ENCODE data around the gene HDAC3.
A peak's percentile ranks its signal among the peaks of the same experiment; 100 is the strongest.

HDAC3 gene

GRCh38 chr5:141681695-141682641 lies 45.3 kb upstream of the HDAC3 start, which contains the start of gene ARAP3:
Gene ARAP3, minus strand, starts transcription at chr5:141682230. Its CDS starts 1,744 bp downstream, at chr5:141680486.
- peak; percentile 72 to 87 for DNase-seq (ENCODE audit: low read depth in 1 of 2, low spot score in 1 of 2)
- Histone ChIP-seq H3K27ac (replicated peaks) (peak within 1 kb of the TSS; percentile 82), H3K4me3 (replicated peaks; ENCODE audit: insufficient read depth, low read length) (peak within 1 kb of the TSS; percentile 46), H3K27me3 (ENCODE audit: insufficient read depth, poor library complexity, severe bottlenecking) (no peaks in the 10 kb centered on the region)
- TF ChIP-seq GABPA (IDR thresholded peaks at IDR 0.05; ENCODE audit: low read depth): no peak
- peak; percentile 63; the same call in 1 of the 2 replicates for TF ChIP-seq POLR2AphosphoS5 (IDR thresholded peaks at IDR 0.05; ENCODE audit: low read depth)

DNA sequence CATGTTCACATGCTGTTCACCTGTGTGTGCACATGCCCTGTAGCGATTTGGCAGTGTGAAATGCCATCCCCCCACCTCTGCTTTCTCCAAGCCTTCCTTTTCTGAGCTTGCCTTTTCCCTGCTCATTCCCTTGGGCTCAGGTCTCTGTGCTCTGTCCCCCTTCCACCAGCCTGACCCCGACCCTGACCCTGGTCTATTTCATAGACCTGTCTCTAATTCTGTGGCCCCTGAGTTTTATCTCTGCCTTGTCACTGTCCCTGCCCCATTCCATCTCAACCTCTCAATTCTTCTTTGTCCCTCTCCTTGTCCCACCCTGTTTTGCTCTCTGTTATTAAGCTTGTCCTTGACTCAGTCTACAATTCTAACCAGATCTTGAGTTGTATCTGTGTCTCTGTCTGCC lies 44.6 kb upstream of the HDAC3 start:
- H3K27ac ChIP-seq (replicated peaks): peak overlapping the region; percentile 82
- TF ChIP-seq GABPA (IDR thresholded peaks at IDR 0.05; ENCODE audit: low read depth) (no peak), CTCF (IDR thresholded peaks at IDR 0.05; ENCODE audit: insufficient read depth, low read length) (no peak), POLR2AphosphoS5 (IDR thresholded peaks at IDR 0.05; ENCODE audit: low read depth) (no peak), REST (IDR thresholded peaks at IDR 0.05; ENCODE audit: insufficient replicate concordance, low read depth) (no peak)
- peak overlapping the region; percentile 46 for H3K4me3 ChIP-seq (replicated peaks; ENCODE audit: insufficient read depth, low read length)
- H3K27me3 ChIP-seq (ENCODE audit: insufficient read depth, poor library complexity, severe bottlenecking): no peaks in the 10 kb centered on the region
- DNase-seq (ENCODE audit: low read depth in 1 of 2, low spot score in 1 of 2): no peak

DNA sequence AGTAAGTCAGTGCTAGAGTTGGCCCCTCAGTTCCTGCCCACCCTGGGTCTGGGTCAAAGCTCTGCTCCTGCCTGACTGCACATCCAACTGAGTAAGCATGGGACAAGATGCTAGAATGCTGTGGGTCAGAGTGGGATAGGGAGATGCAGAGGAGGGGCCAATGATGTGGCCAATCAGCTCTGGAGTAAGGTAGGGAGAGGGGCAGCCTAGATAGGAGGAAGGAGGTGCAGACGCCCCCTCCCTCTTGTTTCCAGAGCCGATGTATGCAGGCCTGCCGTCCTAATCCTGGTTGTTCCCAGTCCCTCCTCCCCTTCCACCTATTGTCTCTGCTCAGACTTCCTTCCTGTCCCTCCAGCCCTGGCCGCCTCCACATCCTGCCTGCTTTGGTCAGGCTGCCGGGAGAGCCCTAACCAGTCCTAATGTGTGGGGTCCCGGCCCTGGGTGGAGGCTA lies 44.1 kb upstream of the HDAC3 start:
- Histone ChIP-seq H3K27ac (replicated peaks) (peak overlapping the region; percentile 82; the same call in 1 of the 2 replicates), H3K4me3 (replicated peaks; ENCODE audit: insufficient read depth, low read length) (peak overlapping the region; percentile 46; the same call in 1 of the 2 replicates), H3K27me3 (ENCODE audit: insufficient read depth, poor library complexity, severe bottlenecking) (no peaks in the 10 kb centered on the region)
- TF ChIP-seq CTCF (IDR thresholded peaks at IDR 0.05; ENCODE audit: insufficient read depth, low read length) (no peak), SPI1 (IDR thresholded peaks at IDR 0.05; ENCODE audit: borderline replicate concordance, low read depth) (no peak), POLR2AphosphoS5 (IDR thresholded peaks at IDR 0.05; ENCODE audit: low read depth) (no peak), REST (IDR thresholded peaks at IDR 0.05; ENCODE audit: insufficient replicate concordance, low read depth) (no peak), GABPA (IDR thresholded peaks at IDR 0.05; ENCODE audit: low read depth) (no peak)
- no peak for DNase-seq (ENCODE audit: low read depth in 1 of 2, low spot score in 1 of 2)

DNA sequence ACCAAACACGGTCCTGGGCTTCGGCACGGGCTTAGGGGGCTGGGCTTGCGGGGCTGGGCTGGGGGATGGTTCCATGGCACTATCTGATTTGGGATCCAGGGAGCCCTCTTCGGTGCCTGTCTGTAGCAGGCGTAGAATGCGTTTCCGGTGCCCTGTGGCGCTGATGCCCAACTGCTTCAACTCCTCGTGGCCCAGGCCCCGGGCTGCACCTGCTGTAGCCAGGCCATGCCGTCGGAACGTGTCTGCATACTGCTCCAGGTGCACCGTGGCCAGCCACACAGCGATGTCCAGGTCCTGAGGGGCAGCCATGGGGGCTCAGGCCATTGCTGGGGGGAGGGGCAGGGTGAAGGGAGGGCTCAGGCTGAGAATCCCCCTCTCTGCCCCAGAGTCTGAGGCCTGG lies 43.5 kb upstream of the HDAC3 start:
- H3K27me3 ChIP-seq (ENCODE audit: insufficient read depth, poor library complexity, severe bottlenecking): no peaks in the 10 kb centered on the region
- no peak for DNase-seq (ENCODE audit: low read depth in 1 of 2, low spot score in 1 of 2)
- H3K4me3 ChIP-seq (replicated peaks; ENCODE audit: insufficient read depth, low read length): no peak overlapping the region
- TF ChIP-seq CTCF (IDR thresholded peaks at IDR 0.05; ENCODE audit: insufficient read depth, low read length) (no peak), GABPA (IDR thresholded peaks at IDR 0.05; ENCODE audit: low read depth) (no peak), POLR2AphosphoS5 (IDR thresholded peaks at IDR 0.05; ENCODE audit: low read depth) (no peak), SPI1 (IDR thresholded peaks at IDR 0.05; ENCODE audit: borderline replicate concordance, low read depth) (no peak), REST (IDR thresholded peaks at IDR 0.05; ENCODE audit: insufficient replicate concordance, low read depth) (no peak)
- no peak overlapping the region for H3K27ac ChIP-seq (replicated peaks)
